ENCODE data around the gene DYDC1.

Gene DYDC1

GRCh38 chr10:80296942-80297341 is 59.6 kb downstream of the DYDC1 start:
- no peaks in the 10 kb centered on the region for H3K9me3 ChIP-seq
- H3K4me1 ChIP-seq: no peaks in the 10 kb centered on the region
- no peak for DNase-seq
- no peak for TF ChIP-seq CTCF (IDR thresholded peaks at IDR 0.05; ENCODE audit: low read depth, low read length)
- H3K4me3 ChIP-seq (ENCODE audit: low read depth, low read length): no peak overlapping the region
- 0 out of 2 replicates have a peak, but pooled peaks cover 4% of the 10 kb centered on the region for H3K27me3 ChIP-seq
- no peaks in the 10 kb centered on the region for H3K36me3 ChIP-seq

GRCh38 chr10:80292607-80293239 is 63.8 kb downstream of the DYDC1 start:
- no peaks in the 10 kb centered on the region for H3K36me3 ChIP-seq
- H3K9me3 ChIP-seq: no peaks in the 10 kb centered on the region
- H3K4me3 ChIP-seq (ENCODE audit: low read depth, low read length): no peak overlapping the region
- TF ChIP-seq CTCF (IDR thresholded peaks at IDR 0.05; ENCODE audit: low read depth, low read length): no peak
- H3K27me3 ChIP-seq: 0 out of 2 replicates have a peak, but pooled peaks cover 4% of the 10 kb centered on the region
- H3K4me1 ChIP-seq: no peaks in the 10 kb centered on the region
- no peak for DNase-seq

- DNase-seq: no peak
- 0 out of 2 replicates have a peak, but pooled peaks cover 4% of the 10 kb centered on the region for H3K27me3 ChIP-seq
Measured at GRCh38 chr10:80290474-80291220, 65.9 kb downstream of the DYDC1 start.

GRCh38 chr10:80289451-80290287 is 66.9 kb downstream of the DYDC1 start, which contains the start of gene MAT1A:
Gene MAT1A (minus strand): TSS chr10:80289658. CDS start chr10:80289423, 235 bp downstream.
- no peak for DNase-seq
- no peaks in the 10 kb centered on the region for H3K36me3 ChIP-seq
- H3K4me3 ChIP-seq (ENCODE audit: low read depth, low read length): no peak within 1 kb of the TSS
- TF ChIP-seq CTCF (IDR thresholded peaks at IDR 0.05; ENCODE audit: low read depth, low read length): peak; percentile 16; the same call in 1 of the 2 replicates
- no peaks in the 10 kb centered on the region for H3K4me1 ChIP-seq
- 0 out of 2 replicates have a peak, but pooled peaks cover 4% of the 10 kb centered on the region for H3K27me3 ChIP-seq
- H3K9me3 ChIP-seq: no peaks in the 10 kb centered on the region

More at GRCh38 chr10:80290474-80291220, 65.9 kb downstream of the DYDC1 start:
- Histone ChIP-seq H3K36me3 (no peaks in the 10 kb centered on the region), H3K4me3 (ENCODE audit: low read depth, low read length) (no peak overlapping the region), H3K4me1 (no peaks in the 10 kb centered on the region), H3K9me3 (no peaks in the 10 kb centered on the region)
- TF ChIP-seq CTCF (IDR thresholded peaks at IDR 0.05; ENCODE audit: low read depth, low read length): no peak

- Histone ChIP-seq H3K27me3 (0 out of 2 replicates have a peak, but pooled peaks cover 4% of the 10 kb centered on the region), H3K4me1 (no peaks in the 10 kb centered on the region), H3K4me3 (ENCODE audit: low read depth, low read length) (no peak overlapping the region), H3K36me3 (no peaks in the 10 kb centered on the region), H3K9me3 (no peaks in the 10 kb centered on the region)
- DNase-seq: no peak
- no peak for TF ChIP-seq CTCF (IDR thresholded peaks at IDR 0.05; ENCODE audit: low read depth, low read length)
Measured at GRCh38 chr10:80288849-80289248, 67.7 kb downstream of the DYDC1 start.

Data from BE2C (cell line).